Measurements from ENCODE around the gene GNA15.

GRCh38 chr19:3106509-3107141, 29.2 kb upstream of the GNA15 start:
- TF ChIP-seq CTCF (IDR thresholded peaks at IDR 0.05) (no peak), POLR2A (IDR thresholded peaks at IDR 0.05) (no peak)
